Measurements from ENCODE around the gene PRR36.

The PRR36 gene

DNA sequence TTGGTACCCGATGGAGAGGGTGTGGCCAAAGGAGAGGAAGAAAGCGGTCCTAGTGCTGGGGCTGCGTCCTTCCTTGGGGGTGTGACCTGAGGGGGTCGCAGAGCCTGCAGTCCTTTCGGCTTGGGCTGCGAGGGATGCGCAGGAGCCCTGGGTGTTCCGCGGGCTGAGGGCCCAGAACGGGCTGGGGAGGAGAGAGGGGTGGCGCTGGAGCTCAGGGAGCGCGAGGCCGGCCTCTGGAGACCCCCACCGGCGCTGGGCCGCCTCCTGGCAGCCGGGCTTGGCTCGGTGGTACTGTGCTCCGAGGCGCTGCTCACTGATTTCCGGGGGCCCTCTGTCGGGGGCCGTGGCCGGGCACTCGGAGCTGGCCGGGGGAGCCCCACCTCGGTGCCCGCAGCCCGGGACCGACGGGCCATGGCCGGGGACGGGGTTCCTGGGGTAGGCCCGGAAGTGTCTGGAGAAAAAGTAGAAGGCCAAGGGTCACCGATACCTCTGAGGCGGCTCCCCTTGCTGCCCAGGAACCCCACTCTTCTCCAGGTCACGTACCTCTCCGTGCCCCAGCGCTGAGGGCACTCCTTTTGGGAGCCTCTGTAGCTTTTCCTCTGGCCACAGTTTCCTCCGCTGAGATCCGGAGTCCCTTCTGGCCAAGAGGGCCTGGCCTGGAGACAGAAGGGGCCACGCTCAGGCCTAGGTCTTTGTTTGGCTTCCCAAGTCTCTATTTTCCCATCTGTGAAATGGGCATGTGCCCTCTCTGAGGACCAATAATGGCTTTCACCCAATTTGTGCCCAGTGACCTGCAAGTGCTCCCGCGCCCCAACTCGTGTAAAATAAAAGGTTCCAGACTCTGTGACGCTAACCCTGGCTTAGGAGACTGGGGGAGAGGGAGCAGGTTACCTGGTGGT is 1.6 kb downstream of the PRR36 start:
- no peak for DNase-seq (ENCODE audit: low read depth in 2 of 2)

DNA sequence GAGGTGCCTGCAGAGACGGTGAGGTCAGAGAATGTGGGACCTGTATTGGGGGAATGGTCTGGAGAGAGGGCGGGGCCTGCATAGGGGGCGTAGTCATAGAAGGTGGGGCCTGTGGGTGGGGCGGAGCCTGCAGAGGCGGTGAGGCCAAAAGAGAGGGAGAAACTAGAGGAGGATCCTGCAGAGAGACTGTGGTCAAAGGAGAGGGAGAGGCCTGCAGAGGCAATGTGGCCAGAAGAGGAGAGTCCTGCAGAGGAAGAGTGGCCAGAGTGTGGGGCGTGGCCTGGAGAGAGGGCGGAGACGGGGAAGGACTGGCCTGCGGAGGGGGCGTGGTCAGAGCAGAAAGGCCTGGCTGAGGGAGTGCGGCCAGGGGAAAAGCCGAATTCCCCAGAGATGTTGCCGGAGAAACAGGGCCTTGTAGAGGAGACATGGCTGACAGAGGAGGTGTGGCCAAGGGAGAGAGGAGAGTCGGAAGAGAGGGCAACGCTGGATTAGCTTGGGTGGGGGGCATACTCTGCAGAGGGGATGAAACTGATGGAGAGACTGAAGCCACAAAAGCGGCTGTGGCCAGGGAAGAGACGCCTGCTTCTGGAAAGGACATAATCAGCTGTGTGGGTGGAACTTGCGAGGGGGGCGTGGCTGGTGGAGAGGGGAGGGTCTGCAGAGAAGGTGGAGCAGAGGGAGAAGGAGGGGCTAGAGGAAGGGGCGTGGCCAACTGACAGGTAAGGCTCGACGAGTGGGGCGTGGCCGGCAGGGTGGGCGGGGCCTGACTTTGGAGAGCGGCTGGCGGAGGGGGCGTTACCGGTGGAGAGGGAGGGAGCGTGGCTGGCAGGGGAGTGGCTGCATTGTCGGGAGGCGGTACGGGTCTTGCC is 2.5 kb downstream of the PRR36 start:
- peak; percentile 38 to 53 for DNase-seq (ENCODE audit: low read depth in 2 of 2)

GRCh38 chr19:7870571-7871436 is 3.4 kb downstream of the PRR36 start:
- DNase-seq (ENCODE audit: low read depth in 2 of 2): no peak

- no peak for DNase-seq (ENCODE audit: low read depth in 2 of 2)
Measured at GRCh38 chr19:7869910-7870511, 4.2 kb downstream of the PRR36 start.

GRCh38 chr19:7869453-7869909 is 4.7 kb downstream of the PRR36 start:
- peak; percentile 47 to 71 for DNase-seq (ENCODE audit: low read depth in 2 of 2)

DNA sequence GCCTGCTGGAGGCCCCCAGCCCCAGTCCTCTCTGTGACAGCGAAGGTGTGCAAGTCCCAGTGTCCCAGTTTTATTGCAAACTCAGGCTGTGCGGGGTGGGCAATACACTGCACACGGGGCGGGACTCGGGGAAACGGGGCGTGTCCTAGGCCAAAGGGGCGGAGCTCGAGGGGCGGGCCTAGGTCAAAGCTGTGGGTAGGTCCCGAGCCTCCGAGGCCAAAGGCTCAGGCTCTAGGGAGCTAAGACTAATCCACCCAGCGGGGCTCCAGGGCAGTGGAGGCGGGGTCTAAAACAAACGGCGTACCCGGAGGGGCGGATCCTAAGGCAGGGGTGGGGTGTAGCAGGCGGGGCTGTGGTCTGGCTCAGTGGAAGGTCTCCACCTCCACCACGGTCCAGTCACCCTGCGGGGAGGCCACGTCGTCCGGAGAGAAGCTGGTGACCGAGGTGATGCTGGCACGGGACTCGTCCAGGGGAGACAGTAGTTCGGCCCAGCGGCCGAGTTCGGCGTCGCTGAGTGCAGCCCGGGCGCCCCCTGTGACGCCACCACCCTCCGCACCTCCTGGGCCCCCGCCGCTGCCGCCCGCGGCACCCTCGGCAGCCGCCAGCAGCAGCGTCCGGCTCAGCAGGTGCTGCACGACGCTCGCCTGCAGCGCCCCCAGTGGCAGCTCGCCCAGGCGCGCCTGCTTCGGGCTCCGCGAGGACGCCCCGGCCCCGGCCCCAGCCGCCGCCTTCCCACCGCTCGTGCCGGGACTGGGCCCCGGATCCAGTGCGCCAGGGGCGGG is 5.3 kb downstream of the PRR36 start:
- peak; percentile 58 to 61 for DNase-seq (ENCODE audit: low read depth in 2 of 2)

GRCh38 chr19:7868326-7868670 is 5.9 kb downstream of the PRR36 start:
- no peak for DNase-seq (ENCODE audit: low read depth in 2 of 2)

- no peak for DNase-seq (ENCODE audit: low read depth in 2 of 2)
Measured at GRCh38 chr19:7867092-7867844, 6.9 kb downstream of the PRR36 start.

GRCh38 chr19:7866399-7867091 is 7.6 kb downstream of the PRR36 start:
- DNase-seq (ENCODE audit: low read depth in 2 of 2): no peak

DNA sequence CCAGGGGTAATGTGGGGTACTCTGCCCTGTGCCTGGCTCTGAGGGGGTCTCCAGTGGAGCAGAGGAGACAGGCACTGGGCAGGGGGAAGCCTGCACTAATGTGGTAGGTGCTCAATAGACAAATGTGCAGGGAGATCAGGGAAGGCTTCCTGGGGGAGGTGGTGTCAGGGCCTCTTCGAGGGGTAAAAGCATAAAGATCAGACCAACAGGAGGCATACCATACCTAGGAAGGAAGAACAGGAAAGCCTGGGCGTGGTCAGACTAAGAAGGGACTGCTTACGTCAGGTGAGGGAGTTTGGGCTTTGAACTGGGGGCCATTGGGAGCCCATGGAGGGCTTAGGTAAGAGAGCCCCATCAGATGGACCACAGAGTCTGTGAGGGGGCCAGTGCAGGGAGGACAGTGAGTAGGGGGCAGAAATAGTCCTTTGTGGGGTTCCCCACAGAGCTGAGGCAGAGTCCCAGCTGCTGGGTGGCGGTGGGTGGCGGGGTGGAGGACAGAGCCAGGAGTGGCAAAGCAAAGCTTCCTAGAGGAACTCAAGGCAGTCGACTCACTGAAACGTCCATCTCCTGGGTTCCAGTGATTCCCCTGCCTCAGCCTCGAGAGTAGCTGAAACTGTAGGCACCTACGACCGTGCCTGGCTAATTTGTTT is 8.8 kb downstream of the PRR36 start:
- DNase-seq (ENCODE audit: low read depth in 2 of 2): no peak

DNA sequence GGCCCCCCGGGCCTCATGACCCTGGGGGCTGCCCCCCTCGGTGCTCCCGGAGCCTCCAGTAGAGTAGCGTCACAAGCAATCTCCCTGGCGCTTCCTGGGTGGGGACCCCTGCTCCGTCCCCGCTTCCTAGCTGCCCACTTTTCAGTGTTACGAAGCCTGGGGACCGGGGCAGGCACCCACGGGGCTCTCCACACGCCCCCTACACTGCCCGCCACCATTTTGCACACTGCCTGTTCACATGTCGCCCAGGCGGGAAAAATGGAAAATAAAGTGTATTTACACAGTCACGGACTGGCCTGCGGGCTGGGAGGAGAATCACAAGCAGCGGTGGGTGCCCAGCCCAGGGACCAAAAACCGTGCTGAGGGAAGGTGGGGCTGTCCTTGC is 9.5 kb downstream of the PRR36 start:
- DNase-seq (ENCODE audit: low read depth in 2 of 2): no peak

DNA sequence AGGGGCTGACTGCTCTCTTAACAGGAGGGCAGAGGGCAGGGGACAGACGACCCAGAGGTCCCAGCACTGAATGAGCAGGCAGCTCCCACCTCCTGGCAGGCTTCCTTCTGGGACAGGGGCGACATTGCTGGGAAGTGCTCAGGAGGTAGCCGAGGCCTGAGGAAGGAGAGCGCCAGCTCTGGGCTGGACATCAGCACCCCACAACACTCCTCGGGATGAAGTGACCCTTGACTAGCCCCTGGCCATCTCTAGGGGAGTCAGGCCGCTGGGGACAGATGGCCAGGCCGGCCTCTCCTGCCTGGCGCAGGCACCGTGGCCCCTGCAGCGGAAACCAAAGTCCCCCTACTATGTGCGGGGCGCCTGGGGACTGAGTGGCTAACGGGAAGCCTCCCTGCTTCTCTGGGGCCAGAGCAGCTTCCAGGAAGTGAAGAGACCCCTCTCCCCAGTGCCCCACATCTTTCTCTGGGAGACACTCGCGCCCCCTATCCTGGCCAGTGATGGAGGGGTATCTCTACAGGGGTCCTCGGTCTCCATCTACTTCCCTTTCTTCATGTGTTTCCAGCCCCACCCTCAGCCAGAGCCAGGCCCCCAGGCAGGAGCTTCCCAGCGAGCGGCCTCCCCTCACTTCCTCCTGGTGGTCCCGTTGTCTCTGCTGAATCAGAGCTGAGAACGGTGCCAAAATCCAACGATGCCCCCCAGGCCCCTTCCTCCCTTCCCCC is 10.1 kb downstream of the PRR36 start:
- DNase-seq (ENCODE audit: low read depth in 2 of 2): no peak

- DNase-seq (ENCODE audit: low read depth in 2 of 2): no peak
Measured at GRCh38 chr19:7863157-7863970, 10.8 kb downstream of the PRR36 start.

GRCh38 chr19:7862413-7862951 is 11.7 kb downstream of the PRR36 start:
- peak; percentile 29 to 32 for DNase-seq (ENCODE audit: low read depth in 2 of 2)

DNA sequence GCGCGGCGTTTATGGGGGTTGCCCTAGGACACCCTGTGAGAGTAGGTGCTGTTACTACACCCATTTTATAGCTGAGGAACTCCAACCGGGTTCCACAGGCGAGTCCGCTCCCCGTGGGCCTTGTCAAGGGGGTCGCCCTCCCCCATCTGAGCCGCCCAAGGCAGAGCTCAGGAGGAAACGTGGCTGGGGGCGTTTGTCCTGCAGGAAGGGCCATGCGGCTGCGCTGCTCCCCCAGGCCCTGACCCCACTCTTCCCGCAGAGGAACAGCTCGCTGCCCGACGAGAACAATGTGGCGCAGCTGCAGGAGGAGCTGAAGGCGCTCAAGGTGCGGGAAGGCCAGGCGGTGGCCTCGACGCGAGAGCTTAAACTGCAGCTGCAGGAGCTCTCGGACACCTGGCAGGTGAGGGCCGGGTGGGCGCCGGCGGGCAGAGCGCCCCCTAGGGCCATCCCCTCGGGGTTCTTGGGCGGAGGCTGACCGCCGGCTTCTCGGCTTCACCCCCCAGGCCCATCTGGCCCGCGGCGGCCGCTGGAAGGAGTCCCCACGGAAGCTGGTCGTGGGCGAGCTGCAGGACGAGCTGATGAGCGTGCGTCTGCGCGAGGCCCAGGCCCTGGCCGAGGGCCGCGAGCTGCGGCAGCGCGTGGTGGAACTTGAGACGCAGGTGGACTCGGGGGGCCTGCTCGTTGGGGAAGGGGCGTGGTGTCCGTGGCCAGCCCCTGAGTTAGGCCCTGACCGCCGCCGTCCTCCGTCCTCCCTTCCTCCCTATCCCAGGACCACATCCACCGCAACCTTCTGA is 12.4 kb downstream of the PRR36 start:
- DNase-seq (ENCODE audit: low read depth in 2 of 2): no peak
